Measurements from ENCODE around the gene ISG15. TPM values are rescaled to one million over a fixed set of nuclear protein-coding genes. Genes with fewer than 3 reads are reported as not detected.
A peak's percentile ranks its signal among the peaks of the same experiment; 100 is the strongest.

ISG15 gene
- total and polyA plus RNA-seq, 9 of the 15 experiments (the other 6 are each of a cell fraction or from before 2014, with no cell fraction given) = 0.40 to 58.3 (median 12.2) TPM

DNA sequence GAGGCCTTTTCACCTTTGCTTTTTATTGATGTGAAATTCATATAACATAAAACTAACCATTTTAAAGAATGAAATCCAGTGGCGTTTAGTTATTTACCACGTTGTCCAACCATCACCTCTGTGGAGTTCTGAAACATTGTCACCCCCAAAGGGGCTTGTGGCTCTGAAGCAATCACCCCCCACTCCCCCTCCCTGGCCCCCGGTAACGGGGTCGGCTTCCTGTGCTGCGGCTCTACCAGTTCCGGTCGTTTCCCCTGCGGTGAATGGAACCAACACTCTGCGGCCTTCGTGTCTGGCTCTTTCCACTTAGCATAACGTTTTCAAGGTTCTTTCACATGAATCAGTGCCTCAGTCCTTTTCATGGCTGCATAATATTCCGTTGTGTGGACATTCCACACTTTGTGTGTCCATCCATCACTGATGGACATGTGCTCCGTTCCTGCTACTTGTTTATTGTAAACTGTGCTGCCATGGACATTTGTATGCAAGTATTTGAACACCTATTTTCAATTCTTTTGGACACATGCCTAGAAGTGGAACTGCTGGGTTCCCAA lies 1.8 kb upstream of the ISG15 start (continued):
- TF ChIP-seq ZFPM2 (CRISPR knock-in tag; IDR thresholded peaks at IDR 0.05) (no peak), FOXA1 (IDR thresholded peaks at IDR 0.05; ENCODE audit: borderline replicate concordance) (no peak), KDM1A (IDR thresholded peaks at IDR 0.05) (peak; percentile 79), ZBTB8A (IDR thresholded peaks at IDR 0.05; ENCODE audit: partially characterized antibody) (no peak), ZNF217 (CRISPR knock-in tag; IDR thresholded peaks at IDR 0.05) (no peak), ARID3A (IDR thresholded peaks at IDR 0.05; ENCODE audit: borderline replicate concordance, low read depth, low read length) (no peak), ZNF347 (CRISPR knock-in tag; IDR thresholded peaks at IDR 0.05; ENCODE audit: low read depth) (no peak), BRD9 (IDR thresholded peaks at IDR 0.05; ENCODE audit: low read depth, partially characterized antibody) (no peak), SMAD4 (CRISPR knock-in tag; conservative IDR thresholded peaks at IDR 0.05) (no peak), ZNF23 (CRISPR knock-in tag; IDR thresholded peaks at IDR 0.05) (no peak), TRIM28 (IDR thresholded peaks at IDR 0.05) (no peak), CTCF (IDR thresholded peaks at IDR 0.05 in 2 of 3, conservative IDR thresholded peaks at IDR 0.05 in 1 of 3; ENCODE audit: insufficient read depth in 2 of 3, low read depth in 1 of 3, low read length in 3 of 3) (no peak), MED1 (CRISPR knock-in tag; IDR thresholded peaks at IDR 0.05; ENCODE audit: borderline replicate concordance) (no peak), ZNF77 (CRISPR knock-in tag; IDR thresholded peaks at IDR 0.05) (no peak), ID3 (CRISPR knock-in tag; IDR thresholded peaks at IDR 0.05) (no peak), ID3 (tag; IDR thresholded peaks at IDR 0.05) (no peak)
- TF ChIP-seq, protein P1, sequence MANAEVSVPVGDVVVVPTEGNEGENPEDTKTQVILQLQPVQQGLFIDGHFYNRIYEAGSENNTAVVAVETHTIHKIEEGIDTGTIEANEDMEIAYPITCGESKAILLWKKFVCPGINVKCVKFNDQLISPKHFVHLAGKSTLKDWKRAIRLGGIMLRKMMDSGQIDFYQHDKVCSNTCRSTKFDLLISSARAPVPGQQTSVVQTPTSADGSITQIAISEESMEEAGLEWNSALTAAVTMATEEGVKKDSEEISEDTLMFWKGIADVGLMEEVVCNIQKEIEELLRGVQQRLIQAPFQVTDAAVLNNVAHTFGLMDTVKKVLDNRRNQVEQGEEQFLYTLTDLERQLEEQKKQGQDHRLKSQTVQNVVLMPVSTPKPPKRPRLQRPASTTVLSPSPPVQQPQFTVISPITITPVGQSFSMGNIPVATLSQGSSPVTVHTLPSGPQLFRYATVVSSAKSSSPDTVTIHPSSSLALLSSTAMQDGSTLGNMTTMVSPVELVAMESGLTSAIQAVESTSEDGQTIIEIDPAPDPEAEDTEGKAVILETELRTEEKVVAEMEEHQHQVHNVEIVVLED (CRISPR knock-in tag; IDR thresholded peaks at IDR 0.05) = no peak
- TF ChIP-seq, protein P2, sequence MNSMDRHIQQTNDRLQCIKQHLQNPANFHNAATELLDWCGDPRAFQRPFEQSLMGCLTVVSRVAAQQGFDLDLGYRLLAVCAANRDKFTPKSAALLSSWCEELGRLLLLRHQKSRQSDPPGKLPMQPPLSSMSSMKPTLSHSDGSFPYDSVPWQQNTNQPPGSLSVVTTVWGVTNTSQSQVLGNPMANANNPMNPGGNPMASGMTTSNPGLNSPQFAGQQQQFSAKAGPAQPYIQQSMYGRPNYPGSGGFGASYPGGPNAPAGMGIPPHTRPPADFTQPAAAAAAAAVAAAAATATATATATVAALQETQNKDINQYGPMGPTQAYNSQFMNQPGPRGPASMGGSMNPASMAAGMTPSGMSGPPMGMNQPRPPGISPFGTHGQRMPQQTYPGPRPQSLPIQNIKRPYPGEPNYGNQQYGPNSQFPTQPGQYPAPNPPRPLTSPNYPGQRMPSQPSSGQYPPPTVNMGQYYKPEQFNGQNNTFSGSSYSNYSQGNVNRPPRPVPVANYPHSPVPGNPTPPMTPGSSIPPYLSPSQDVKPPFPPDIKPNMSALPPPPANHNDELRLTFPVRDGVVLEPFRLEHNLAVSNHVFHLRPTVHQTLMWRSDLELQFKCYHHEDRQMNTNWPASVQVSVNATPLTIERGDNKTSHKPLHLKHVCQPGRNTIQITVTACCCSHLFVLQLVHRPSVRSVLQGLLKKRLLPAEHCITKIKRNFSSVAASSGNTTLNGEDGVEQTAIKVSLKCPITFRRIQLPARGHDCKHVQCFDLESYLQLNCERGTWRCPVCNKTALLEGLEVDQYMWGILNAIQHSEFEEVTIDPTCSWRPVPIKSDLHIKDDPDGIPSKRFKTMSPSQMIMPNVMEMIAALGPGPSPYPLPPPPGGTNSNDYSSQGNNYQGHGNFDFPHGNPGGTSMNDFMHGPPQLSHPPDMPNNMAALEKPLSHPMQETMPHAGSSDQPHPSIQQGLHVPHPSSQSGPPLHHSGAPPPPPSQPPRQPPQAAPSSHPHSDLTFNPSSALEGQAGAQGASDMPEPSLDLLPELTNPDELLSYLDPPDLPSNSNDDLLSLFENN (IDR thresholded peaks at IDR 0.05; ENCODE audit: low read depth in 2 of 2, low read length in 2 of 2) = no peak
